Measurements from ENCODE around the gene CLDN22. TPM values are rescaled to one million over a fixed set of nuclear protein-coding genes. Genes with fewer than 3 reads are reported as not detected.

Gene CLDN22
- total RNA-seq, 1 experiment from 2014 or later: not detected

DNA sequence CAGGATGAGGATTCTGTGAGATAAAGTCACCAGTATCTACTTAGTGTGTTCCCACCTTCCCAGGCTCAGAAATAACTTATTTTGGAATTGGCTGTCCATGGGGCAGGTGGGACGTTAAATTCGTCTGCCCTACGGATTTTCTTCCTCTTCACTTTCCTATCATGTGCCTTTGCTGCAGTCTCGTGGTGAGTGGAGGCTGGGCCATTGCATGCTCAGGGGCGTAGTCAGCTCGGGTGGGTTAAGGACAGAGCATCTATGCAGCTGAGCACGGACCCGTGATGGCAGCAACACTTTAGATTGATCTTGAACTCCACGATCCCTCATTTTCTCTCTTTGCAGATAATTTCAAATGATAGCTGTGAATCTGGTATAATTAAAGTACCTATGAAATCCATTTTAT lies 51.5 kb downstream of the CLDN22 start:
- no peak for TF ChIP-seq EZH2 (IDR thresholded peaks at IDR 0.05)
- no peak for TF ChIP-seq ELF1 (IDR thresholded peaks at IDR 0.05; ENCODE audit: borderline replicate concordance, low read depth)
- TF ChIP-seq POLR2A (IDR thresholded peaks at IDR 0.05; ENCODE audit: borderline replicate concordance, extremely low read depth, insufficient read depth, insufficient read length): no peak
- no peak for TF ChIP-seq SP1 (IDR thresholded peaks at IDR 0.05; ENCODE audit: low read depth)
- TF ChIP-seq ZFX (IDR thresholded peaks at IDR 0.05): no peak
- TF ChIP-seq CEBPB (IDR thresholded peaks at IDR 0.05; ENCODE audit: low read depth): no peak
- TF ChIP-seq CBX3 (IDR thresholded peaks at IDR 0.05; ENCODE audit: low read depth): no peak
- no peak for TF ChIP-seq MAX (IDR thresholded peaks at IDR 0.05)
- no peak for TF ChIP-seq TCF7L2 (IDR thresholded peaks at IDR 0.05; ENCODE audit: borderline replicate concordance, extremely low read depth, insufficient read depth, insufficient read length)
- TF ChIP-seq, protein P1, sequence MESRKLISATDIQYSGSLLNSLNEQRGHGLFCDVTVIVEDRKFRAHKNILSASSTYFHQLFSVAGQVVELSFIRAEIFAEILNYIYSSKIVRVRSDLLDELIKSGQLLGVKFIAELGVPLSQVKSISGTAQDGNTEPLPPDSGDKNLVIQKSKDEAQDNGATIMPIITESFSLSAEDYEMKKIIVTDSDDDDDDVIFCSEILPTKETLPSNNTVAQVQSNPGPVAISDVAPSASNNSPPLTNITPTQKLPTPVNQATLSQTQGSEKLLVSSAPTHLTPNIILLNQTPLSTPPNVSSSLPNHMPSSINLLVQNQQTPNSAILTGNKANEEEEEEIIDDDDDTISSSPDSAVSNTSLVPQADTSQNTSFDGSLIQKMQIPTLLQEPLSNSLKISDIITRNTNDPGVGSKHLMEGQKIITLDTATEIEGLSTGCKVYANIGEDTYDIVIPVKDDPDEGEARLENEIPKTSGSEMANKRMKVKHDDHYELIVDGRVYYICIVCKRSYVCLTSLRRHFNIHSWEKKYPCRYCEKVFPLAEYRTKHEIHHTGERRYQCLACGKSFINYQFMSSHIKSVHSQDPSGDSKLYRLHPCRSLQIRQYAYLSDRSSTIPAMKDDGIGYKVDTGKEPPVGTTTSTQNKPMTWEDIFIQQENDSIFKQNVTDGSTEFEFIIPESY (IDR thresholded peaks at IDR 0.05; ENCODE audit: extremely low read depth, insufficient replicate concordance, low read length): no peak
- TF ChIP-seq POLR2AphosphoS5 (IDR thresholded peaks at IDR 0.05; ENCODE audit: low read depth, low read length): no peak
- POLR2A ChIA-PET: no interaction called here
- no peak for ATAC-seq
- no peaks in the 10 kb centered on the region for H3K4me1 ChIP-seq (ENCODE audit: control insufficient read depth in 1 of 2, insufficient read depth in 2 of 2, low read length in 2 of 2)
- no peak for DNase-seq (ENCODE audit: low read depth, low spot score)
- peaks cover 8 to 21% of the 10 kb centered on the region in 2 experiments; a peak in 2 of 4 replicates for H3K36me3 ChIP-seq (ENCODE audit: control insufficient read depth in 1 of 2, insufficient read depth in 2 of 2, low read length in 2 of 2)
- no peaks in the 10 kb centered on the region for H3K9me2 ChIP-seq (ENCODE audit: insufficient read depth)
- intact Hi-C loops (cut with micrococcal nuclease): loop anchor here (10.0 kb wide), 2 partner anchors 464 to 896 kb away; no protein-coding TSS in a partner anchor
- no TSS peak for BruUV-seq (replicated peaks)
- H2AFZ ChIP-seq (ENCODE audit: low read depth, low read length, poor library complexity, severe bottlenecking): no peak overlapping the region
- H3K9me3 ChIP-seq (ENCODE audit: control insufficient read depth in 1 of 2, insufficient read depth in 1 of 2, low read depth in 1 of 2, low read length in 2 of 2): peaks cover 0 to 1% of the 10 kb centered on the region in 2 experiments; a peak in 1 of 4 replicates
- CTCF ChIA-PET: no interaction called here
- no peaks in the 10 kb centered on the region for H3K27me3 ChIP-seq (ENCODE audit: insufficient read depth, low read length)
- no peak overlapping the region for H3K9ac ChIP-seq (ENCODE audit: low read length)
- RAD21 ChIA-PET (ENCODE audit: low non-redundant PET in 1 of 2, low total read pairs in 2 of 2, uncharacterized antibody in 2 of 2, unreplicated experiment in 2 of 2): no interaction called here
- no peak overlapping the region for H3K4me2 ChIP-seq (ENCODE audit: low read length)
- H3K27ac ChIP-seq (ENCODE audit: low read depth, low read length): no peak overlapping the region
- no peaks in the 10 kb centered on the region for H4K20me1 ChIP-seq (ENCODE audit: insufficient read depth)
- H3K79me2 ChIP-seq (ENCODE audit: insufficient read depth, low read length): no peaks in the 10 kb centered on the region
- no peak overlapping the region for H3K4me3 ChIP-seq (replicated peaks in 1 of 2; ENCODE audit: low read depth in 1 of 2, low read length in 2 of 2)

Other genes with a start within 250 kb of the CLDN22 start
- 39.1 TPM for gene WWC2, start 221.0 kb downstream of the CLDN22 start, total RNA-seq (2021; ENCODE audit: unreplicated experiment)
- gene CLDN24, start 2.1 kb upstream of the CLDN22 start, total RNA-seq (2021; ENCODE audit: unreplicated experiment): not detected
- 6.4 TPM for gene CDKN2AIP, start 124.4 kb upstream of the CLDN22 start, total RNA-seq (2021; ENCODE audit: unreplicated experiment)
- 4.2 TPM for gene ING2, start 184.8 kb upstream of the CLDN22 start, total RNA-seq (2021; ENCODE audit: unreplicated experiment)